NCI-H748 (cell line): ENCODE measurements around the gene PRKAG2.

Experiments
- DNase-seq: peaks from one replicate; lab custom pipeline; 2025; ENCODE audit not compliant: unreplicated experiment; lab: John Stamatoyannopoulos, UW

Gene PRKAG2

DNA sequence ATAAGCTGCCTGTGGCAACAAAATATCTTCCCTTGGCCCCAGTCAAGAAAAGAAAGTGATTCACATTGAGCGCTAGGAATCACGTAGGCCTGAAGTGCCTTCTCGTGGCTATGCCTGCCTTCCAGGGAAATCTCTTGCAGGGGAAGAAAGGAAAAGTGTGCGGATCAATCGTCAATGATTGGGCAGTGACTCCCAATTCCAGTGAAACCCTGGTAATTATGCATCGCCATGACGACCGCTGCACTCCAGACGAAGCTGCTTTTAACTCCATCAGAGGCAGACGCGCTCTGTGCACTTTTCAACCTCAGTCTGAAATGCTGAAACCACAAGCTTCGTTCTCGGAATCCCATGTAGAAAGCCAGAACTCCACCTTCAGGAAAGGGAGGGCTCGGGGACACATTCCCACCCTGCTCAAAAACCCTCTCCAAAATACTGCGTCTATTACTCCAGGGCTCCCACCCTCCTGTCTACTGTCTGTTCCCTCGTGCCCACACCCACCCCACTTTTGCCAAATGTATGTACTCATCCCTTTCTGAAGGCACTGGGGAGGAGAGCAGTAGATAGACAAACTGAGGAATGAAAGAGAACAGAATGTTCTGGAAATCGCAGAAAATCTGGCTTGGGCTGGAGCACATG lies 24.2 kb upstream of the PRKAG2 start:
- DNase-seq = peak; percentile 46

- no peak for DNase-seq
Measured at GRCh38 chr7:151900591-151900985, 23.7 kb upstream of the PRKAG2 start.

DNA sequence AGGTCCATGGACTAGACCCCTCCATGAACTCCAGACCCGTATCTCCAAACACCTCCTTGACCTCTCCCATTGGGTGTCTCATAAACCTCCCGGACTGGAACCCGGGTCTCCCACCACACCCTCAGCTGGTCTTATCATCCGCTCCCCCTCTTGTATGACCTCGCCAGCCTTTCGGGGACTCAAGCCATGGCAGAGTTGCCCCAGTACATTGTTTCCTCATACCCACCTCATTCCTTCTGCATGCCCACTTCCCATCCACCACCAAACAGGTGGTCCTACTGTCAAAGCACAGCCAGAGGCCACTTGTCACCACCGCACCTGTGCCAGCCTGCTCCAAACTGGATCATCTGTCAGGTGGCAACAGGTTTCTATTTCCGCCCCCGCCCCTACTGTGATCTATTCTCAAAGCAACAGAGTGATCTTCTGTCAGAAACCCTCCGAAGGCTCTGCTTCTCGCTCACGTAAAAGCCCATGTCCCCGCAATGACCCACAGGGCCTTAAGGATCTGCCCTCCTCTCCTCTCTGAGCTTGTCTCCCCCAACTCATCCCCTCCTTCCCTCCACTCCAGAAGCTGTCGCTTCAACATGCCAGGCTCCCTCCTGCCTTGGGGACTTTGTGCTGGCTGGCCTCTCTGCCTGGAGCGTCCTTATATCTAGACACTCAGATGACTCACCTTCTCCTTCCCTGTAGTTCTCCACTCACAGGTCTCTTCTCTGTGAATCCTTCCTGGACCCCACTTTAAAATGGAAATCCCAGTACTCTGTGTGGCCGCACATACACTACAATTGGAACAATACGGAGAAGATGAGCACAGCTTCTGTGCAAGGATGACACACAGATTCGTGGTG lies 22.8 kb upstream of the PRKAG2 start:
- no peak for DNase-seq

GRCh38 chr7:151897951-151898686 lies 21.2 kb upstream of the PRKAG2 start:
- DNase-seq = no peak

GRCh38 chr7:151897161-151897731 lies 20.3 kb upstream of the PRKAG2 start:
- peak; percentile 31 for DNase-seq

DNA sequence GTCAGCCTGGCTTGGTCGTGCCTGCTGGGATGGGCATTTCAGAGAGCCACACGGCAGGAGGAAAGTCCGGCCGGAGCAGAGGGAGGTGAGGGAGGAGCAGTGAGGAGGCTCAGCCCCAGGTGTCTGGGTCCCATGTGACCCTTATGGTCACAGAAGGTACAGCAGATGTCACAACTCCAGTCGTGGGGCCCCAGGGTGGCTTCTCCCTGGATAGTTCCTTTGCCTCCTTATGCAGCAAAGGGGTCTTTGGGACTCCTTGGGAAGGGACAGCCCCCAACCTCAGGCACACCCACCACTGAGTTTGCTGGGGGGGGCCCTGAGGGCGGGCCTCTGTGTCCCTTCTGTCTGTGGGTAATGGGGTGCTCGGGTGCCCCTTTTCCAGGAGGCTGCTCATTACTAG lies 19.6 kb upstream of the PRKAG2 start:
- DNase-seq = no peak

DNA sequence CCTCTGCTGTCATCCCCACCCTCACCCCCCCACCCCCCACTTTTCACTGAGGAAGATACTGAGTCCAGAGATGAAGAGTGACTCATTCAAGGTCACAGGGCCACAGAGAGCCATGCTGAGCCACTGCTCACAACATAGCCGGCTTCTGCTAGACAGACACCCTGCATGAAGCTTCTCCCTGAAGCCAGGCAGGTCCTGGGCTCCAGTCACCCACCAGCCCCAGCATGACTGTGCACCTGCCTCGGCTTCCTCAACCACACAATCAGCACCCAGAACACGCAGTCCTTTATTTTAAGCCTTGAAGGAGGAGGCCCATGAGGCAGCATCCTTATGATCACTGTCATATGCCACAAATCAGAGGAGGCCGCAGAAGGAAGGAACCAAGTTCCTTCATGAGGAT lies 19.2 kb upstream of the PRKAG2 start:
- DNase-seq = no peak

DNA sequence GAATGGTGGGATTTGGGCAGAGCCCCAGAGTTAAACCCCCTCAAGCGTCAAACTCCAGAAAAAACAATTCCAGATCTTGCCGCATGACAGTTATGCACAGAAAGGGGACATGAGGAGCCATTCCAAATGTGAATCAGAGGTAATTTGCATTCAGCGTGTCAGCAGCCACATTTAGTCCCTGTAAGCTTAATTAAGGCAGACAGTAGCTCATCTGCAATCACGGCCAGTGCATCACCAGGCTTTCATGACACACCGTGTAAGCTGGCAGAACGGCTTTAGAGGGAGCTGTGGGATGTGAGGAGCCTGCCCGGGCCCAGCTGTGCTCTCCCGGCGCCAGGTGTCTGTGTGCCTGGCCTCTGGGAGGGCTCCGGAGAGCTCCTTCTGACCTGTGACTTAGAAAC lies 18.7 kb upstream of the PRKAG2 start:
- DNase-seq = no peak

DNA sequence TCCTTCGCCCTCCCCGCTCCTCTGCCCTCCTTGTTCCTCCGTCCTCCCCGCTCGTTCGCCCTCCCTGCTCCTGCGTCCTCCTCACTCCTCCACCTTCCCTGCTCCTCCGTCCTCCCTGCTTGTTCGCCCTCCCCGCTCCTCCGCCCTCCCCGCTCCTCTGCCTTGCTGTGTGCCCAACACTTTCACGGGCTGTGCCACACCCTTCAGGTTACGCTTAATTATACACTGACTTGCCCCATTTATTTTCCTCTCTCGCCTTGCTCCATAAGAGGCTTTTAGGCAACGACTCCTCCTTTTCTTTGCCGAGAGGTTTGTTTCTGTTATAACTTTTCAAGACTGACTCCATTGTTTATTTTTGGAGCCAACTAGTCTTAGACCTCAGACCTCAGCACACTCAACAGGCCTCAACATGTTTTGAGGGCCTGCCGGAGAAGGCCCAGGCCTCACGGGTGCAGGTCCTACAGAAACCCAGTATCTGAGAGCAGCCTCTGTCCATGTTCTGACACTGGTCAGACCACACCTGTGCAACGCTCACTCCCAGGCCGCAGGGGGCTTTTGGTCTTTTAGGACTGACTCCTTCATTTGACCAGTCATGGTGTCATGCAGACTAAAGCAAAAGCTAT lies 18.2 kb upstream of the PRKAG2 start:
- no peak for DNase-seq

DNA sequence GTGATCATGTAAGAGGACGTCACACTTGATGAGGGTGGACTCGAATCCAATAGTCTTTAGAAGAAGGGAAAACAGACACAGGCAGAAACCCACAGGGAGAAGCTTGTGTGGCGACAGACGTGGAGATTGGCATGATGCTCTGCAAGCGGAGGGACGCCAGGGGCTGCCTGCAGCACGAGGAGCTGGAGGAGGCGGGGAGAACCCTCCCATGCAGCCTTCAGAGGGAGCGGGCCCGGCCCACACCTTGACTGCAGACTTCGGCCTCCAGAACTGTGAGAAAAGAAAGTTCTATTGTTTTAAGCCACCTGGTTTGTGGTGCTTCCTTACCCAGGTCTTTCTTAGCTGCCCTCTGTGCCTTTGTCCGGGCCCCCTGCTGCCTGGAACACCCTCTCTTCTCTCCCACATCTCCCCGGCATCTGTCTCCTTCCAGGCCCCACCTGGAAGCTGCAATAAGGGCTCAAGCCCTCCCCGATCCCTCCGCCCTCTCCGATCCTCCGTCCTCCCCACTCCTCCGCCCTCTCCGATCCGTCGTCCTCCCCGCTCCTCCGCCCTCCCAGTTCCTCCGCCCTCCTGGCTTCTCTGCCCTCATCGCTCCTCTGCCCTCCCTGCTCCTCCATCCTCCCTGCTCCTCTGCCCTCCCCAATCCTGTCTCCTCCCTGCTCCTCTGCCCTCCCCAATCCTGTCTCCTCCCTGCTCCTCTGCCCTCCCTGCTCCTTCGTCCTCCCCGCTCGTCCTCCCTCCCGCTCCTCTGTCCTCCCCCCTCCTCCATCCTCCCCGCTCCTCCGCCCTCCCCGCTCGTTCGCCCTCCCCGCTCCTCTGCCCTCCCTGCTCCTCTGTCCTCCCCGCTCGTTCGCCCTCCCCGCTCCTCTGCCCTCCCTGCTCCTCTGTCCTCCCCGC lies 17.4 kb upstream of the PRKAG2 start:
- no peak for DNase-seq

DNA sequence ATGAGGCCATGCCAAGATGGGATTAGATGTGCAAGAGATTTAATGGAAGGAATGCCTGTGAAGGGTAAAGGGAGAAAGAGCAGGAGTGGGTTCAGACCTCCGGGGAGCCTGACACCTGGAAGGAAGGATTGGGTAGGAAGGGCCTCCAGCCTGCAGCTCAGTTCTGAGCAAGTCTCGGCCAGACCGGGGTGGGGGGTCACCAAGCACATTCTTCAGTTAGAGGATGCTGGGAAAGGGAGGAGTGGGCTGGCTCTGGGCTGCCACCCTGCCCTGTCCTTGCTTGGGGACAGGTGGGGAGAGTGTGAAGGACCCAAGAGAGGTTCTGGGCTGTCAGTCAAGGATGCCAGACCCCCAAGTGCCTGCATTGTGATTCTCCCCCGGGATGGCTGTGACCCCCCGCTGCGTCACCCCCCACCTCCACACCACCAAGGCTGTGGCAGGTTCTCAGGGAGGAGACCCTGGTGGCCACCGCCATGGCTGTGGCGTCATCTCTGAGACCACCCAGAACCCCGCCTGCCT lies 16.5 kb upstream of the PRKAG2 start:
- no peak for DNase-seq

DNA sequence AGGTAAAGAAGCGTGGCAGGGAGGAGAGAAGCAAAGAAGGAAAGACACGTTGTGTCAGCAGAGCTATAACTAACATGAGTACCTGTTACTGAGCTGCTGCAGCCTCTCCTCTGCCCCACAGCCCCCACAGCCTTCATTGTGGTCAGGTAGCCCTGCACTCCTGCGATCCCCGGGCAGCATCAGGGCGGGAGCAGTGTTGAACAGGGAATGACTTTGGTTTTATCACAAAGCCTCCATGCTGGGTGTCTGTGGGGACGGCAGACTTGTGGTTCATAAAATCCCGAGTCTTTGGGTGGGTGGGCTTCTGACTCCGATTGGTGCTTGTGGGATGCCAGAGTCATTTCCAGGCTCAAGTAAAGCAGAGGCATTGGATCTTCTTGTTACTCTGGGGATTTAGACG lies 14.8 kb upstream of the PRKAG2 start:
- DNase-seq = no peak

DNA sequence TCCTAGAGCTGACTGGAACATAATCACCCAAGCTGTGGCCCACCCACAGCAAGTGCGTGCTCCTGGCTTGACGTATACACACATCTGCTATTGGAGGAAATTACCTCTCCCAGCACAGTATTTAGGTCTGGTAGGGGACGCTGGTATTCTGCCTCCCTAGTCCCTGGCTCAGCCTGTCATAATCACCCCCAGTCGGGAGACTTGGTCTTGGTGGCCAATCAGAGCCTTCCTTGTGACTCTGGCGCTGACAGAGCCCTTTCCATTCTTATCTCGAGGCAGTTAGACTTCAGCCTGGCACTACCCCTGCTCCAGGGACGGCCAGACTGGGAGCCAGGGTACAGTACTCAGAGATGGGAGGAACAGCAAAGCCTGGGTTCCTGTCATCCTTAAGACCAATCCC lies 14.3 kb upstream of the PRKAG2 start:
- DNase-seq = no peak

- no peak for DNase-seq
Measured at GRCh38 chr7:151890355-151891004, 13.6 kb upstream of the PRKAG2 start.

- no peak for DNase-seq
Measured at GRCh38 chr7:151889406-151890354, 12.8 kb upstream of the PRKAG2 start.

DNA sequence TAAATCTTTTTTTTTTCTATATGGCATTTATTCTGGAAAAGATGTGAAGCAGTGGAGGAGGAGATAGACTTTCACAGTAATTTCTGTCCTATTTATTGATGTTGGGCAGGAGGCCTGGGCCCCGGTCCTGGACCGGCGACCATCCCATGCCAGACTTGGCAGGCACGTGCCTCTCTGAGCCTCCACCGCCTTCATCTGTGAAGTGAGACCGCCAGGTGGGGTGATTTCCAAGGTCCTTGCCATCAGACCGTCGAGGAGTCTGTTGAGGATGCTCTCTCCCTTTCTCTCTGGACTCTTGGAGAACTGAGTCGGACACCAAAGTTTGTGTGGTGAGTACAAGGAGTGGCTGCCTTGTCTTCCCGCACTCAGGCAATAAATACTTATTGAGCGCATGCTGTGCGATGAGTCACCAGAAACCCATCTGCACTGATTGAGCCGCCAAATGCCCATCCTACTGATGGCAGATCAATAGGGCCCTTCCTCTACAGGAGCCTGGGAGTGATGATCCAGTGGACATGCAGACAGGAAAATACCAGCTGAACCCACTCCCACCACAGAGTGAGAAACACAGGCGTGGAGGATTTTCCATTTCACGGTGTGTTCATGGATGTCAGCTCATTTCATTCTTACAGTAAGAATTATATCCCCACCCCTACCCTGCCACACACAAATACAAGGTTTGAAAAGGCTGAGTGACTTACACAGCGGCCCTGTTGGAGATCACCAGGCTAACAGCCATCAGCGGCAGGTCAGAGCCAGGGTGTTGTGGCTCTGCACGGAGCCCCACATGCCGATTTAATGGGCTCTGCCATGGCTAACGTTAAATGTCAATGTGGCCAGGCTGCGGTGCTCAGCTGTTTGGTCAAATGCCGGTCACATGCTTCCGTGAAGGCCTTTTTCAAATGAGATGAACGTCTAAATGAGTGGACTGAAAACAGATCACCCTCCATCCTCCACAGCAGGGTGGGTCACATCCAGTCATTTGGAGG lies 11.5 kb upstream of the PRKAG2 start:
- DNase-seq = no peak

GRCh38 chr7:151886783-151887182 lies 9.9 kb upstream of the PRKAG2 start:
- DNase-seq = peak; percentile 27
